OCI-LY7 (cell line): ENCODE measurements around the gene GFER. TPM values are rescaled to one million over a fixed set of nuclear protein-coding genes. Genes with fewer than 3 reads are reported as not detected.

ENCODE experiments used
- small RNA-seq: library from RNA; depleted of rRNA; stranded (forward); fragments of <200 nt; gene quantifications from one replicate; pipeline ENCODE3, GENCODE V24; 2014
- total RNA-seq, 2 experiments: library from RNA; depleted of rRNA in 1 of 2; stranded (reverse); fragments of >200 nt in 1 of 2; shearing (Covaris generic) in 1 of 2; gene quantifications; 2 replicates each; pipeline ENCODE4 v1.2.3, GENCODE V29; 2014 to 2022

Gene GFER
- total RNA-seq, 2 experiments from 2014 or later, result 32.3 to 40.2 TPM

Small RNA genes lying within 50 kb of the gene (small RNA-seq; reads per million reads assigned to genes)
- gene AC005363.2, result not detected
- gene RN7SL219P, result not detected
- not detected for gene SNORA10
- gene SNORA64, result not detected

Other genes starting within 250 kb of the GFER start
Only the 30 nearest of the 31 such genes appear.
- 38.2 and 54.5 TPM in 2 replicates for gene NME3, start 212.7 kb upstream of the GFER start, total RNA-seq (2014; rRNA removed; shearing (Covaris generic))
- gene NME3, start 212.7 kb upstream of the GFER start, total RNA-seq (2022), result 30.6 and 34.8 TPM in 2 replicates
- 22.0 and 23.8 TPM in 2 replicates for gene EME2, start 211.4 kb upstream of the GFER start, total RNA-seq (2014; rRNA removed; shearing (Covaris generic))
- gene EME2, start 211.4 kb upstream of the GFER start, total RNA-seq (2022), result 48.5 and 51.8 TPM in 2 replicates
- gene MRPS34, start 211.1 kb upstream of the GFER start, total RNA-seq (2014; rRNA removed; shearing (Covaris generic)), result 170 and 190 TPM in 2 replicates
- 176 and 196 TPM in 2 replicates for gene MRPS34, start 211.1 kb upstream of the GFER start, total RNA-seq (2022)
- 52.4 and 53.7 TPM in 2 replicates for gene SPSB3, start 201.6 kb upstream of the GFER start, total RNA-seq (2014; rRNA removed; shearing (Covaris generic))
- gene SPSB3, start 201.6 kb upstream of the GFER start, total RNA-seq (2022), result 33.6 and 39.5 TPM in 2 replicates
- gene NUBP2, start 201.2 kb upstream of the GFER start, total RNA-seq (2014; rRNA removed; shearing (Covaris generic)), result 70.5 and 94.9 TPM in 2 replicates
- gene NUBP2, start 201.2 kb upstream of the GFER start, total RNA-seq (2022), result 58.2 and 62.7 TPM in 2 replicates
- gene IGFALS, start 190.5 kb upstream of the GFER start, total RNA-seq (2014; rRNA removed; shearing (Covaris generic)), result 0.13 TPM in 1 of 2 replicates, not detected in the other
- gene IGFALS, start 190.5 kb upstream of the GFER start, total RNA-seq (2022), result 0.33 TPM in 1 of 2 replicates, not detected in the other
- gene HAGH, start 157.4 kb upstream of the GFER start, total RNA-seq (2014; rRNA removed; shearing (Covaris generic)), result 26.9 and 30.5 TPM in 2 replicates
- 29.9 and 36.8 TPM in 2 replicates for gene HAGH, start 157.4 kb upstream of the GFER start, total RNA-seq (2022)
- gene FAHD1, start 157.0 kb upstream of the GFER start, total RNA-seq (2014; rRNA removed; shearing (Covaris generic)), result 30.7 and 32.4 TPM in 2 replicates
- gene FAHD1, start 157.0 kb upstream of the GFER start, total RNA-seq (2022), result 13.7 and 15.1 TPM in 2 replicates
- not detected in 2 replicates for gene MEIOB, start 112.0 kb upstream of the GFER start, total RNA-seq (2014; rRNA removed; shearing (Covaris generic))
- gene MEIOB, start 112.0 kb upstream of the GFER start, total RNA-seq (2022), result not detected in 2 replicates
- gene HS3ST6, start 65.8 kb upstream of the GFER start, total RNA-seq (2014; rRNA removed; shearing (Covaris generic)), result not detected in 2 replicates
- not detected in 2 replicates for gene HS3ST6, start 65.8 kb upstream of the GFER start, total RNA-seq (2022)
- gene MSRB1, start 41.0 kb upstream of the GFER start, total RNA-seq (2014; rRNA removed; shearing (Covaris generic)), result 5.2 and 9.0 TPM in 2 replicates
- 17.6 and 18.0 TPM in 2 replicates for gene MSRB1, start 41.0 kb upstream of the GFER start, total RNA-seq (2022)
- 0.35 TPM in 1 of 2 replicates, not detected in the other for gene RPL3L, start 29.5 kb upstream of the GFER start, total RNA-seq (2014; rRNA removed; shearing (Covaris generic))
- gene RPL3L, start 29.5 kb upstream of the GFER start, total RNA-seq (2022), result 0.63 and 0.72 TPM in 2 replicates
- gene NDUFB10, start 24.7 kb upstream of the GFER start, total RNA-seq (2014; rRNA removed; shearing (Covaris generic)), result 240 and 317 TPM in 2 replicates
- 180 and 201 TPM in 2 replicates for gene NDUFB10, start 24.7 kb upstream of the GFER start, total RNA-seq (2022)
- 2,266 and 2,461 TPM in 2 replicates for gene RPS2, start 19.4 kb upstream of the GFER start, total RNA-seq (2014; rRNA removed; shearing (Covaris generic))
- gene RPS2, start 19.4 kb upstream of the GFER start, total RNA-seq (2022), result 3,120 and 3,140 TPM in 2 replicates
- gene RNF151, start 17.3 kb upstream of the GFER start, total RNA-seq (2014; rRNA removed; shearing (Covaris generic)), result not detected in 2 replicates
- gene RNF151, start 17.3 kb upstream of the GFER start, total RNA-seq (2022), result not detected in 2 replicates
- 58.5 and 67.2 TPM in 2 replicates for gene TBL3, start 12.1 kb upstream of the GFER start, total RNA-seq (2014; rRNA removed; shearing (Covaris generic))
- 44.3 and 49.9 TPM in 2 replicates for gene TBL3, start 12.1 kb upstream of the GFER start, total RNA-seq (2022)
- gene NOXO1, start 2.7 kb upstream of the GFER start, total RNA-seq (2014; rRNA removed; shearing (Covaris generic)), result 0.22 and 2.1 TPM in 2 replicates
- 0.30 and 0.59 TPM in 2 replicates for gene NOXO1, start 2.7 kb upstream of the GFER start, total RNA-seq (2022)
- 9.0 and 11.1 TPM in 2 replicates for gene SYNGR3, start 5.8 kb downstream of the GFER start, total RNA-seq (2014; rRNA removed; shearing (Covaris generic))
- gene SYNGR3, start 5.8 kb downstream of the GFER start, total RNA-seq (2022), result 10.3 and 12.0 TPM in 2 replicates
- gene ZNF598, start 25.6 kb downstream of the GFER start, total RNA-seq (2014; rRNA removed; shearing (Covaris generic)), result 26.3 and 37.2 TPM in 2 replicates
- 80.4 and 83.8 TPM in 2 replicates for gene ZNF598, start 25.6 kb downstream of the GFER start, total RNA-seq (2022)
- gene NPW, start 35.6 kb downstream of the GFER start, total RNA-seq (2014; rRNA removed; shearing (Covaris generic)), result 0.85 and 0.88 TPM in 2 replicates
- gene NPW, start 35.6 kb downstream of the GFER start, total RNA-seq (2022), result 1.3 and 3.7 TPM in 2 replicates
- gene NHERF2, start 42.7 kb downstream of the GFER start, total RNA-seq (2014; rRNA removed; shearing (Covaris generic)), result not detected in 2 replicates
- gene NHERF2, start 42.7 kb downstream of the GFER start, total RNA-seq (2022), result 0.27 and 0.31 TPM in 2 replicates
- 50.9 and 56.2 TPM in 2 replicates for gene NTHL1, start 63.6 kb downstream of the GFER start, total RNA-seq (2014; rRNA removed; shearing (Covaris generic))
- gene NTHL1, start 63.6 kb downstream of the GFER start, total RNA-seq (2022), result 44.6 and 51.5 TPM in 2 replicates
- gene TSC2, start 63.8 kb downstream of the GFER start, total RNA-seq (2014; rRNA removed; shearing (Covaris generic)), result 42.8 and 57.2 TPM in 2 replicates
- gene TSC2, start 63.8 kb downstream of the GFER start, total RNA-seq (2022), result 152 and 160 TPM in 2 replicates
- 76.5 and 87.4 TPM in 2 replicates for gene PKD1, start 151.7 kb downstream of the GFER start, total RNA-seq (2014; rRNA removed; shearing (Covaris generic))
- 112 and 129 TPM in 2 replicates for gene PKD1, start 151.7 kb downstream of the GFER start, total RNA-seq (2022)
- 3.1 and 5.0 TPM in 2 replicates for gene RAB26, start 164.4 kb downstream of the GFER start, total RNA-seq (2014; rRNA removed; shearing (Covaris generic))
- 7.9 and 9.5 TPM in 2 replicates for gene RAB26, start 164.4 kb downstream of the GFER start, total RNA-seq (2022)
- gene TRAF7, start 171.6 kb downstream of the GFER start, total RNA-seq (2014; rRNA removed; shearing (Covaris generic)), result 50.1 and 53.6 TPM in 2 replicates
- gene TRAF7, start 171.6 kb downstream of the GFER start, total RNA-seq (2022), result 82.3 and 103 TPM in 2 replicates
- gene CASKIN1, start 212.4 kb downstream of the GFER start, total RNA-seq (2014; rRNA removed; shearing (Covaris generic)), result 0.09 TPM in 1 of 2 replicates, not detected in the other
- gene CASKIN1, start 212.4 kb downstream of the GFER start, total RNA-seq (2022), result 0.06 and 0.13 TPM in 2 replicates
- gene MLST8, start 221.3 kb downstream of the GFER start, total RNA-seq (2014; rRNA removed; shearing (Covaris generic)), result 57.1 and 65.4 TPM in 2 replicates
- 68.6 and 71.3 TPM in 2 replicates for gene MLST8, start 221.3 kb downstream of the GFER start, total RNA-seq (2022)
- 15.8 and 30.4 TPM in 2 replicates for gene BRICD5, start 226.7 kb downstream of the GFER start, total RNA-seq (2014; rRNA removed; shearing (Covaris generic))
- gene BRICD5, start 226.7 kb downstream of the GFER start, total RNA-seq (2022), result 31.7 and 36.6 TPM in 2 replicates
- gene PGP, start 230.6 kb downstream of the GFER start, total RNA-seq (2014; rRNA removed; shearing (Covaris generic)), result 44.2 TPM in 2 replicates
- 37.0 and 37.9 TPM in 2 replicates for gene PGP, start 230.6 kb downstream of the GFER start, total RNA-seq (2022)